Endometrial microvascular endothelial cells (primary cell): ENCODE data around the gene MFAP2. TPM values are rescaled to one million over a fixed set of nuclear protein-coding genes. Genes with fewer than 3 reads are reported as not detected.
"Not testable (repeated sequence)": the region's sequence is repeated elsewhere in the genome, so short reads cannot be mapped to it uniquely, and the experiment has no call there.

Source experiments
- in situ Hi-C: cut with HindIII; loops from 2 replicates; pipeline ENCODE4 v1.10.0; 2017; ENCODE audit warnings: low sequenced_read_pairs, low pct_unique_long_range_greater_than_20kb; ENCODE audit errors: inconsistent ontology term
- total RNA-seq: library from RNA; depleted of rRNA; stranded (reverse); fragments of >200 nt; gene quantifications from one replicate; pipeline ENCODE4 v1.2.3, GENCODE V29; 2015; ENCODE audit errors: inconsistent ontology term

MFAP2 gene
- total RNA-seq, 1 donor from 2014 or later: 10.4 TPM

GRCh38 chr1:16969057-16969611 is 11.3 kb downstream of the MFAP2 start:
- in situ Hi-C loops: no loop called here

GRCh38 chr1:16968372-16968771 is 12.0 kb downstream of the MFAP2 start:
- in situ Hi-C loops: no loop called here

- in situ Hi-C loops: no loop called here
Measured at GRCh38 chr1:16967962-16968361, 12.5 kb downstream of the MFAP2 start.

- in situ Hi-C loops: no loop called here
Measured at GRCh38 chr1:16967095-16967575, 13.3 kb downstream of the MFAP2 start.

GRCh38 chr1:16966282-16966681 is 14.1 kb downstream of the MFAP2 start:
- in situ Hi-C loops: no loop called here

GRCh38 chr1:16965486-16966067 is 14.8 kb downstream of the MFAP2 start:
- in situ Hi-C loops: no loop called here

DNA sequence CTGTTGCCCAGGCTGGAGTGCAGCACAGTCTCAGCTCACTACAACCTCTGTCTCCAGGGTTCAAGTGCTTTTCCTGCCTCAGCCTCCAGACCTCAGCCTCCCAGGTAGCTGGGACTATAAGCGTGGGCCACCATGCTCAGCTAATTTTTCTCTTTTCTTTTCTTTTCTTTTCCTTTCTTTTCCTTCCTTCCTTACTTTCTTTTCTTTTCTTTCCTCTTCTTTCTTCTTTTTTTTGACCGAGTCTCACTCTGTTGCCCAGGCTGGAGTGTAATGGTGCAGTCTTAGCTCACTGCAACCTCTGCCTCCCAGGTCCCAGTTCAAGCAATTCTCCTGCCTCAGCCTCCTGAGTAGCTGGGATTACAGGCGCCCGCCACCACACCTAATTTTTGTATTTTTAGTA is 16.3 kb downstream of the MFAP2 start:
- in situ Hi-C loops: not testable (repeated sequence)

DNA sequence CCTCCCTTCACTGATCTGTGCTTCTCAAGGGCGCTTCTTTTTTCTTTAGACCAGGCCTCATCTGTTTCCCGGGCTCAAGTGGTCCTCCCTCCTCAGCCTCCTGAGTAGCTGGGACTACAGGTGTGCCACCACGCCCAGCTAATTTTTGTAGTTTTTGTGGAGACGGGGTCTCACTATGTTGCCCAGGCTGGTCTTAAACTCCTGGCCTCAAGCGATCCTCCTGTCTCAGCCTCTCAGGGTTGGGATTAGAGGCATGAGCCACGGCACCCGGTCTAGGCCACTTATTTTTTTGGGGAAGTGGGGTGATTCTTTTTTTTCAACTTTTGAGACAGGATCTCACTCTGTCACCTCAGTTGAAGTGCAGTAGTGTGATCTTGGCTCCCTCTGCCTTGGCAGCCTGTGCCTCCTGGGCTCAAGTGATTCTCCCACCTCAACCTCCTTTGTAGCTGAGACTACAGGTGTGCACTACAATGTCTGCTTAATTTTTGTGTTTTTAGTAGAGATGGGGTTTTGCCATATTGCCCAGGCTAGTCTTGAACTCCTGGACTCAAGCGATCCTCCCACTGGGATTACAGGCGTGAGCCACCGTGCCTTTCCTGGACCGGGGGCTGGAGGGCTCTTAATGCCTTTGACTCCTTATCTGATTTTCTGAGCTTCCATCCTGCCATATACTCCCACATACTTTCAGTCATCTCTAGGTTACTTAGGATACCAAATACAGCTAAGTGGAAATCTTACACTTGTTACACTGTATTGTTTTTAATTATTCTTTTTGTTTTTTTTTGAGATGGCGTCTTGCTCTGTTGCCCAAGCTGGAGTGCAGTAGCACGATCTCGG is 18.9 kb downstream of the MFAP2 start:
- in situ Hi-C loops: no loop called here

DNA sequence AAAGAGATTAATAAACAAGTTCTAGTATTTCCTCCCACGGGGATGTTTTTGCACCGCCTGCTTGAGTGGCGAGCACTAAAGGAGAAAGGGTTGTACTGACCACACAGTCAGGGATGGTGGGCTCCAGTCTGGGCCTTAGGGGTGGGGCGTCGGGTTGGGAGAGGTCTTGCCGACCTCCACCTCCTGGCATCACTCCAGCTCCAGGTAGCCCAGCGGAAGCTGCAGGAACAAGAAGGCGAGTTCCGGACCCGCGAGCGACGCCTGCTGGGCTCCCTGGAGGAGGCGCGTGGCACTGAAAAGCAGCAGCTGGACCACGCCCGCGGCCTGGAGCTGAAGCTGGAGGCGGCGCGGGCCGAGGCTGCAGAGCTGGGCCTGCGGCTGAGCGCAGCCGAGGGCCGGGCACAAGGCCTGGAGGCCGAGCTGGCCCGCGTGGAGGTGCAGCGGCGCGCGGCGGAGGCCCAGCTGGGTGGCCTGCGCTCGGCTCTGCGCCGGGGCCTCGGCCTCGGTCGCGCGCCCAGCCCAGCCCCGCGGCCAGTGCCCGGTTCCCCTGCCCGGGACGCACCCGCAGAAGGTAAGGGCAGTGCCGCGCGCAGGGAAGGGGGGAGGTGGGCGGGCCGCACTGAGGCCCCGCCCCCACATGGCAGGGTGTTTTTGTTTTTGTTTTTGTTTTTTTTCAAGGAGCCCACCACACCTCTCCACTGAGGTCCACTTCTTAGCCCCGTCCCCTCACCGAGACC is 19.7 kb downstream of the MFAP2 start:
- in situ Hi-C loops: no loop called here

- in situ Hi-C loops: no loop called here
Measured at GRCh38 chr1:16958475-16958874, 21.9 kb downstream of the MFAP2 start.

GRCh38 chr1:16957731-16958130 is 22.7 kb downstream of the MFAP2 start:
- in situ Hi-C loops: no loop called here

GRCh38 chr1:16956775-16957174 is 23.6 kb downstream of the MFAP2 start:
- in situ Hi-C loops: no loop called here

DNA sequence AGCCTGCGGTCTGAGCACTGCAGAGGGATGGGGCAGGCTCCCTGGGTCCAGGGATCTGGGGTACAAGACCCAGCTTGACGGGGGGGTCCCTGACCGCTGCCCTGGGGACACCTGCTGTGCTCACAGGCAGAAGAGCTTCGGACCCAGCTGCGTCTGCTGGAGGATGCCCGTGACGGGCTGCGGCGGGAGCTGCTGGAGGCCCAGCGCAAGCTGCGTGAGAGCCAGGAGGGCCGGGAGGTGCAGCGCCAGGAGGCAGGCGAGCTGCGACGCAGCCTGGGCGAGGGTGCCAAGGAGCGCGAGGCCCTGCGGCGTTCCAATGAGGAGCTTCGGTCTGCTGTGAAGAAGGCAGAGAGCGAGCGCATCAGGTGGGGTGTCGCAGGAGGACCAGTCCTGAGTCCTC is 25.2 kb downstream of the MFAP2 start:
- in situ Hi-C loops: no loop called here

DNA sequence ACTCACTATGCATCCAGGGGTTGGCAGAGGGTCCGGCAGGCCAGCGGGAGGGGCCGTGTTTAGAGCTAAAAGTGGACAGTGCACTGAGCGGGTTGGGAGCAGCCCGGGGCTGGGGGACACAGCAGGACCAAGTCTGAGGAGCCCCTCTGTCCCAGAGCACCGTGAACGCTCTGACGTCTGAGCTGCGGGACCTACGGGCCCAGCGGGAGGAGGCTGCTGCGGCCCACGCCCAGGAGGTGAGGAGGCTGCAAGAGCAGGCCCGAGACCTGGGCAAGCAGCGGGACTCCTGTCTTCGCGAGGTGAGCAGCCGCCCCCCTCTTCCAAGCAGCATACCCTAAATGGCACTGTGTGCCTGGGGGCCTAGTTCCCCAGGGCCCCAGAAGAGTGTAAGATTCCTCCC is 25.8 kb downstream of the MFAP2 start:
- in situ Hi-C loops: no loop called here

DNA sequence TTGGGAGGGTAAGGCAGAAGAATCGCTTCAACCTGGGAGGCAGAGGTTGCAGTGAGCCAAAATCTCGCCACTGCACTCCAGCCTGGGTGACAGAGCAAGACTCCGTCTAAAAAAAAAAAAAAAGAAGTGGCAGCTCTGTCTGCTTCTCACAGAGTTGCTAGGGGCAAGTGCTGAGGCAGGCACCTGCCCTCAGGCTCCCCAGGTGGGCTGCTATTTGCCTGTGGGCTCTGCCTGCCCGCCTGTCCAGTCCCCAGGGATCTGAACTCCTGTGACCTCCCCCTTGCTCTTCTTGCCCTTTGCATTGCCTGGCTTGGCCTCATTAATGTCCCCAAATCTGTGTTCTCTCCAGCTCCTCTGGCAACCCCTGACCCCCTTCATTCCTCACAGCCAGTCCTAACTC is 28.0 kb downstream of the MFAP2 start:
- in situ Hi-C loops: not testable (repeated sequence)

DNA sequence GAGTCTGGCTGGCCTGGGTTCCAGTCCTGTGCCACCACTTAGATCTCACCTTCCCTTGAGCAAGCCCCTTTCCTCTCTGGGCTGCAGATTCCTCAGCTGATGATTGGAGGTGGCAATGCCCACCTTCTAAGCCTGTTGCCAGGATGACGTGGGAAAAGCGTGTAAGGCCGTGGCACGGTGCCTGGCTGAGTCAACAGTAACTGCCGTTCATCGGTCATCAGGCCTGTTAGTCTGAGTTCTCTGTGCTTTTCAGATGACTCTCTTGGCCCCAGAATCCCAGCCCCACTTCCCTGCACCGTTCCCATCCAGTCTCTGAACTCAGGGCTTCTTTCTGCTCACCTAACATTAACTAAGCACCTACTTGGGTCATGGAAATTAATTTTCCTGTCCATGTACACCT is 31.4 kb downstream of the MFAP2 start:
- in situ Hi-C loops: not testable (repeated sequence)

GRCh38 chr1:16948282-16948891 is 32.0 kb downstream of the MFAP2 start:
- in situ Hi-C loops: not testable (repeated sequence)

DNA sequence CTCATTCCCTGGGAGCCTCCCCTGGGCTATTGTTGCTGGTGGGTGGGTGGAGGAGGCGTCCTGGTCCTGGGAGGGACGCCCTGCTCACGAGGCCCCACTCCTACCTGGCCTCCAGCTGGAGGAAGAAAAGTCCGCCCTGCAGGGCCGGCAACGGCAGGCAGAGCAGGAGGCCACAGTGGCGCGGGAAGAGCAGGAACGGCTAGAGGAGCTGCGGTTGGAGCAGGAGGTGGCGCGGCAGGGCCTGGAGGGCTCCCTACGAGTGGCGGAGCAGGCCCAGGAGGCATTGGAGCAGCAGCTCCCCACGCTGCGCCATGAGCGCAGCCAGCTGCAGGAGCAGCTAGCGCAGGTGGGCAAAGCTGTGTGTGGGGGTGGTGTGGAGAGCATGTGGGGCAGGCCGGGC is 33.8 kb downstream of the MFAP2 start:
- in situ Hi-C loops: no loop called here

- in situ Hi-C loops: not testable (repeated sequence)
Measured at GRCh38 chr1:16946185-16946584, 34.2 kb downstream of the MFAP2 start.
